Body of pancreas (tissue), 4 donors: ENCODE data around the gene PSMG3.

Source experiments
- CTCF ChIP-seq, 7 experiments: fragments of 450-650 bp in 4 of 7; fragments of 200-600 bp in 3 of 7; sonication (generic) in 3 of 7; IDR thresholded peaks; one replicate each; pipeline ENCODE4 v1.5.1; 2016 to 2019; ENCODE audit warnings: antibody characterized with exemption in 7 of 7
- POLR2A ChIP-seq, 3 donors: fragments of 450-650 bp; IDR thresholded peaks; one replicate each; pipeline ENCODE4 v1.6.1; 2016; ENCODE audit warnings: antibody characterized with exemption in 3 of 3, mild to moderate bottlenecking in 2 of 3

GRCh38 chr7:1617957-1618356 lies 48.1 kb upstream of the PSMG3 start:
- no peak for TF ChIP-seq POLR2A (IDR thresholded peaks at IDR 0.05)
- TF ChIP-seq CTCF (IDR thresholded peaks at IDR 0.05): no peak
